ENCODE results near the gene TBC1D4. TPM values are rescaled to one million over a fixed set of nuclear protein-coding genes. Genes with fewer than 3 reads are reported as not detected.

TBC1D4 gene
- total and polyA plus RNA-seq, 8 donors = 16.6 to 31.7 (median 26.8) TPM

- ATAC-seq (no peak), DNase-seq (no peak)
- intact Hi-C loops (cut with DNase I) = no loop called here
- Histone ChIP-seq H3K36me3 (no peaks in the 10 kb centered on the region), H3K27me3 (no peaks in the 10 kb centered on the region), H3K4me1 (no peaks in the 10 kb centered on the region), H3K9me3 (no peaks in the 10 kb centered on the region), H3K4me3 (no peak overlapping the region), H3K27ac (no peak overlapping the region)
- TF ChIP-seq CTCF (IDR thresholded peaks at IDR 0.05) = no peak
Measured at GRCh38 chr13:75430436-75431209, 51.3 kb downstream of the TBC1D4 start.

- Histone ChIP-seq H3K36me3 (no peaks in the 10 kb centered on the region), H3K9me3 (no peaks in the 10 kb centered on the region), H3K4me3 (no peak overlapping the region), H3K27me3 (no peaks in the 10 kb centered on the region), H3K27ac (no peak overlapping the region), H3K4me1 (no peaks in the 10 kb centered on the region)
- intact Hi-C loops (cut with DNase I) = no loop called here
- DNase-seq (no peak), ATAC-seq (peak; percentile 37)
- no peak for TF ChIP-seq CTCF (IDR thresholded peaks at IDR 0.05)
Measured at GRCh38 chr13:75426421-75426820, 55.5 kb downstream of the TBC1D4 start.

GRCh38 chr13:75425216-75426009 lies 56.6 kb downstream of the TBC1D4 start:
- TF ChIP-seq CTCF (IDR thresholded peaks at IDR 0.05) = no peak
- Histone ChIP-seq H3K4me3 (no peak overlapping the region), H3K27ac (no peak overlapping the region), H3K9me3 (no peaks in the 10 kb centered on the region), H3K4me1 (no peaks in the 10 kb centered on the region), H3K36me3 (no peaks in the 10 kb centered on the region), H3K27me3 (no peaks in the 10 kb centered on the region)
- ATAC-seq (no peak), DNase-seq (no peak)
- intact Hi-C loops (cut with DNase I) = no loop called here

GRCh38 chr13:75423946-75424345 lies 58.0 kb downstream of the TBC1D4 start:
- no peak for ATAC-seq
- DNase-seq = no peak
- intact Hi-C loops (cut with DNase I) = no loop called here
- Histone ChIP-seq H3K27ac (no peak overlapping the region), H3K4me1 (no peaks in the 10 kb centered on the region), H3K36me3 (no peaks in the 10 kb centered on the region), H3K4me3 (no peak overlapping the region), H3K9me3 (no peaks in the 10 kb centered on the region), H3K27me3 (no peaks in the 10 kb centered on the region)
- TF ChIP-seq CTCF (IDR thresholded peaks at IDR 0.05) = no peak

GRCh38 chr13:75422028-75422427 lies 59.9 kb downstream of the TBC1D4 start:
- no peaks in the 10 kb centered on the region for H3K36me3 ChIP-seq
- intact Hi-C loops (cut with DNase I) = no loop called here
- H3K27ac ChIP-seq = no peak overlapping the region
- DNase-seq (no peak), ATAC-seq (no peak)
- peaks cover 3 to 15% of the 10 kb centered on the region in 2 donors for H3K4me1 ChIP-seq
- H3K9me3 ChIP-seq = no peaks in the 10 kb centered on the region
- no peaks in the 10 kb centered on the region for H3K27me3 ChIP-seq
- TF ChIP-seq CTCF (IDR thresholded peaks at IDR 0.05) = no peak
- no peak overlapping the region for H3K4me3 ChIP-seq

Measured in left lung (tissue), 10 donors.